ENCODE results near the gene APOBEC4.

DNA sequence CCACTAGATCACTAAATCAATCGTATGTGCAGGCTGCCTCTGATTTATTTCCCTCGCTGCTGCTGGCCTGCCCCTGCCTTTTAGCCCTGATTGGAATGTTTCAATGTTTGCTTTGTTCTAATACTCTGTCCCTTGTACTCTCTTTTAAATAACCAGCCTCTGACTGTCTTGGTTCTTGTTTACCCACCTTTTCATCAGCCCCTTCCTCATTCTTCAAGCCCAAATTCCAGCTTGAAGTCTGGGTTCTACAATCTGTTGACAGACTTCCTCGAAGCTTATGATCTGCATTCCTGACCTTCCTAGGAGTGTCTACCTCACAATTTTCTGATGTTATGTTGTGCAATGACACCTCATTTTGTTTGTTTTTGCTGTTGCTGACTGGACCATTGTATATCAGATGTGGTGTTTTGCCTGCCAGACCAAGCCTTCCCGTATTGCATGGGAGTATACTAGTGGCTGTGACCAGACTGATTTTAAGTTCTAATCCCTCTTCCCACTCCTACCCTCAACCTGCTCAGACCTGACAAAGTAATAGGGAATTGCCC lies 46.6 kb upstream of the APOBEC4 start:
- no peak for TF ChIP-seq CTCF (IDR thresholded peaks at IDR 0.05)
- no peak for TF ChIP-seq RFX5 (IDR thresholded peaks at IDR 0.05; ENCODE audit: low read length)
- no peak for TF ChIP-seq EP300 (IDR thresholded peaks at IDR 0.05; ENCODE audit: borderline replicate concordance in 1 of 2, low read depth in 1 of 2, low read length in 1 of 2)
- no peak for TF ChIP-seq RCOR1 (IDR thresholded peaks at IDR 0.05; ENCODE audit: low read length)

Measured in SK-N-SH (cell line).